Caki2 (cell line): Measurements from ENCODE around the gene CD79A. TPM values are rescaled to one million over a fixed set of nuclear protein-coding genes. Genes with fewer than 3 reads are reported as not detected.
"Not testable (repeated sequence)": the region's sequence is repeated elsewhere in the genome, so short reads cannot be mapped to it uniquely, and the experiment has no call there.

Experiments
- DNase-seq: peaks from one replicate; pipeline ENCODE4 v3.0.0-alpha.2; 2015; ENCODE audit warnings: low read depth
- in situ Hi-C: cut with HindIII; loops from 2 replicates; pipeline ENCODE4 v1.10.0; 2016; ENCODE audit warnings: low sequenced_read_pairs, low pct_unique_long_range_greater_than_20kb, mixed read lengths
- total RNA-seq: library from RNA; depleted of rRNA; stranded (reverse); fragments of >200 nt; shearing (Covaris generic); gene quantifications from 2 replicates; pipeline ENCODE4 v1.2.3, GENCODE V29; 2014; ENCODE audit warnings: low replicate concordance

The CD79A gene
- total RNA-seq, 1 experiment from 2014 or later = not detected

DNA sequence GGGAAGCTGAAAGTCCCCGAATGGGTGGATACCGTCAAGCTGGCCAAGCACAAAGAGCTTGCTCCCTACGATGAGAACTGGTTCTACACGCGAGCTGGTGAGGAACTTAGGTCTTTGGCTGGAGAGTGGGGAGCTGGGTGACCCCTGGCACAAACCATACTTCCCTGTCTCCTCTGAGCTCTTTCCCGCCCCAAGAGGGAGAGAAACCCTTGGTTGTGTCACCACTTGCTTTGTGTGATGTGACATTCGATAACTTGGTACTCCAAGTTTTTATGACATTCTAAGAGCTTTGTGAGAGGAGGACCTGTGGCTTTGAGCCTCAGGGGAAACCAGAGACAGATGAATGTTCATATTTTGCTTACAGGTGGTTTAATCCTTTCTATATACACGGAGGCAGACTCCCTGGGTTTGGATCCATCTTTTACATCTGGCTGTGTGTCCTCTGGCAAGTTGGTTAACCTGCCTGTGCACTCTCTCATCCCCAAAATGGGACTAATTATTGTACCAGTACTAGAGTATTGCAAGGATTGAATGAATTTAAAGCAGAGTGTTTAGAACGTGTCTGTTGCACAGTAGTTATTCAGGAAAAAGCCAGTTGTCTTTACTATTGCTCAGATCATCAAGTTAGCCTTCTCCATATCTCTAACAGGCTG lies 15.8 kb upstream of the CD79A start:
- DNase-seq = no peak
- in situ Hi-C loops = no loop called here

DNA sequence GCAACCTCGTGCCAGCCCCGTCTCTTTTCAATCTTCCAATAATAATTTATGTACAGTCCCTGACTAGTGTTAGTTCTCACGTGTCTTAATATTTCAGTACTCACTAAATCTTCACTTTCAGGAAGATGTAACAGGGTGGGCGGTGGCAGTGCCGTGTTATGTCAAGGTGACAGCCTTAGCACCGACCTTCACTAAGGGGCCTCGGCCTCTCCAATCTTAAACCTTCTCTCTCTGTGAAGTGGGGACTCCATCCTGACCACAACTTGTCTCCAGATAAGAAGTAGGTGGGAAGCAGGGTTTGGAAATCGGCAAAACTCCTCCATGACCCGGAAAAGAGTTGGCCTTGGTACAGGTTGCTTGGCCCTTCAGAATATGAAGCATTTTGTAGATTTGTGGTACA lies 15.2 kb upstream of the CD79A start:
- no peak for DNase-seq
- in situ Hi-C loops = no loop called here

GRCh38 chr19:41862445-41862986 lies 14.6 kb upstream of the CD79A start:
- in situ Hi-C loops = no loop called here
- no peak for DNase-seq

- no peak for DNase-seq
- in situ Hi-C loops = no loop called here
Observed at GRCh38 chr19:41863209-41863931, 13.7 kb upstream of the CD79A start.

- in situ Hi-C loops = no loop called here
- no peak for DNase-seq
Observed at GRCh38 chr19:41864374-41864773, 12.7 kb upstream of the CD79A start.

- in situ Hi-C loops = no loop called here
- DNase-seq = no peak
Observed at GRCh38 chr19:41866284-41866683, 10.8 kb upstream of the CD79A start.

- DNase-seq = no peak
- in situ Hi-C loops = no loop called here
Observed at GRCh38 chr19:41868120-41868988, 8.7 kb upstream of the CD79A start.

DNA sequence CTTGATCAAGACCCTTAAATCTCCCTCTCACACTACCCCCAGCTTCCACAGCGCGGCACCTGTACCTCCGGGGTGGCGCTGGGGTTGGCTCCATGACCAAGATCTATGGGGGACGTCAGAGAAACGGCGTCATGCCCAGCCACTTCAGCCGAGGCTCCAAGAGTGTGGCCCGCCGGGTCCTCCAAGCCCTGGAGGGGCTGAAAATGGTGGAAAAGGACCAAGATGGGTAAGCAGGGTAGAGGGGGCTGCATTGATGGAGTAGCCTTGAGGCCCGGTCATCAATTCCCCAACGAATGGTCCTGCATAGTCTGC lies 8.1 kb upstream of the CD79A start:
- in situ Hi-C loops = no loop called here

DNA sequence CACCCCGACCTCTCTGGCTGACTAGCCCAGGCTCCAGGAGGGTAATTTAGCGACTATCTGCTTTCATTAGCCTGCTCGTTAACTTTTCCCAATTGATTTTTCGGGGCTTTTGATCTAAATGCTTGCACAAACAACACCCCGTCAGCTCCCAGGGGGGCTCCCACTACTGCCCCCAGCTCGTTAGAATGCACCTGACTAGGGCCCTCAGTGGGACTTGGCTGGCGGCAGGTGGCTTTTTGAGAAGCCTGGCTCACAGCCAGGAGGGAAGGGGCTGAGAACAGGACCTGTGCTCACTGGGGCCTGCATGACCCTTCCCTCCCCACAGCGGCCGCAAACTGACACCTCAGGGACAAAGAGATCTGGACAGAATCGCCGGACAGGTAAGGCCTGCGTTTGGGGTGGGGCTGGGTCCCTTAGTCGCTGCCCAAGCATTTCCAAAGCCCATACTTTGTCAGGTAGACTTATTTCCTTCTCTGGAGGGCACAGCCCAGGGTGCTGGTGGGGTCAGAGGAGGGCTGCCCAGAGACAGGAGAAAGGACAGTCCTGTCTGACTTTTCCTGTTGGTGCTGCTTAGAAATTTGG lies 7.6 kb upstream of the CD79A start:
- in situ Hi-C loops = no loop called here
- no peak for DNase-seq

More for the DNA sequence above, 8.1 kb upstream of the CD79A start:
- DNase-seq = no peak

- DNase-seq = peak; percentile 91
- in situ Hi-C loops = no loop called here
Observed at GRCh38 chr19:41870401-41870873, 6.6 kb upstream of the CD79A start.

GRCh38 chr19:41871573-41872383 lies 5.3 kb upstream of the CD79A start:
- in situ Hi-C loops = no loop called here
- DNase-seq = peak; percentile 35

DNA sequence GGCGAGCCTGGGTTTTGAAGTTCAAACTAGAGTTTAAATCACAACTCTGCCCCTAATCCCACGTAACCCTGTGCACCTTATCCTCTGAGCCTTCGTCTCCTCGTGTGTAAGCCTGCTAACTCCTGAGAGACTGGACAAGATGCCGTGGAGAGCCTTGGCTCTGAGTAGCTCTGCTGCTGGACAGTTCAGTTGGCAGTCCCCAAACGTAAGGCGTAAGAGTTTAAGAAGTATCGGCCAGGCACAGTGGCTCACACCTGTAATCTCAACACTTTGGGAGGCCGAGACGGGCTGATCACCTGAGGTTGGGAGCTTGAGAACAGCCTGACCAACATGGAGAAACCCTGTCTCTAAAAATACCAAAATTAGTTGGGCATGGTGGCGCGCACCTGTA lies 4.7 kb upstream of the CD79A start:
- in situ Hi-C loops = no loop called here
- peak; percentile 22 for DNase-seq

GRCh38 chr19:41872775-41873647 lies 4.1 kb upstream of the CD79A start:
- in situ Hi-C loops = no loop called here
- peak; percentile 70 for DNase-seq

GRCh38 chr19:41875973-41876372 lies 1.1 kb upstream of the CD79A start:
- DNase-seq, in situ Hi-C loops: not testable (repeated sequence)

- in situ Hi-C loops = no loop called here
- no peak for DNase-seq
Observed at GRCh38 chr19:41877916-41878905, 1.1 kb downstream of the CD79A start.

DNA sequence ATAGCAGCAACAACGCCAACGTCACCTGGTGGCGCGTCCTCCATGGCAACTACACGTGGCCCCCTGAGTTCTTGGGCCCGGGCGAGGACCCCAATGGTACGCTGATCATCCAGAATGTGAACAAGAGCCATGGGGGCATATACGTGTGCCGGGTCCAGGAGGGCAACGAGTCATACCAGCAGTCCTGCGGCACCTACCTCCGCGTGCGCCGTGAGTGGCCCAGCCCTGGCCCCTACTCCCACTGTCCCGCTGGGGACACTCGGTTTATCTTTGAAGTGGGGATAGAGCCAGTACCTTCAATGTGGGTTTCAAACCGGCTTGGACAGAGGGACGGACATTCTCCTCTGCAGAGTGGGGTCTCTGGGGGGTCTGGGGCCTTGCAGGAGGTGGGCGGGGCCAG lies 2.0 kb downstream of the CD79A start:
- DNase-seq = no peak
- in situ Hi-C loops = no loop called here
